Smooth muscle cell of the brain vasculature (primary cell): ENCODE data around the gene SDHA.

Experiments used
- DNase-seq: peaks from one replicate; pipeline ENCODE4 v3.0.0-alpha.2; 2012; ENCODE audit warnings: low read depth, low spot score

SDHA gene

GRCh38 chr5:185095-186070 lies 32.7 kb upstream of the SDHA start:
- no peak for DNase-seq

GRCh38 chr5:186091-187041 lies 31.8 kb upstream of the SDHA start:
- DNase-seq = no peak

DNA sequence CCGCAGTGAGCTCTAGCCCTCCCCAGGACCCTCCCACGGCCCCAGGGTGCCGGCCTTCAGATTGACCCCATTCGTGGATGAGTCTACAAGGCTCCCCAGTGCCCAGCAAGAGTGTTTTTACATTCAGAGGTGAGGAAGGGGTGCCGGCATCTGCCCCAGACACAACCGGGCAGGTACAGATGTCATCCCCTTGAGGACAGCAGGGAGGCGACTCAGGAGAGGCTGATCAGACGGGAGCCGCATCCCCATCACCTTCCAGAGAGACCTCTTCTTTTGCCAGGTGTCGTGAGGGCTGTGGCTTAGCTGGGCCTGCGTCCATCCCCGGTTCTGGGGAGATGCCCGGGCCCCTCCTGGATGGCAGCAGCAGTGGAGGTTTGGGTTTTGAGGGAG lies 31.1 kb upstream of the SDHA start:
- DNase-seq = no peak

DNA sequence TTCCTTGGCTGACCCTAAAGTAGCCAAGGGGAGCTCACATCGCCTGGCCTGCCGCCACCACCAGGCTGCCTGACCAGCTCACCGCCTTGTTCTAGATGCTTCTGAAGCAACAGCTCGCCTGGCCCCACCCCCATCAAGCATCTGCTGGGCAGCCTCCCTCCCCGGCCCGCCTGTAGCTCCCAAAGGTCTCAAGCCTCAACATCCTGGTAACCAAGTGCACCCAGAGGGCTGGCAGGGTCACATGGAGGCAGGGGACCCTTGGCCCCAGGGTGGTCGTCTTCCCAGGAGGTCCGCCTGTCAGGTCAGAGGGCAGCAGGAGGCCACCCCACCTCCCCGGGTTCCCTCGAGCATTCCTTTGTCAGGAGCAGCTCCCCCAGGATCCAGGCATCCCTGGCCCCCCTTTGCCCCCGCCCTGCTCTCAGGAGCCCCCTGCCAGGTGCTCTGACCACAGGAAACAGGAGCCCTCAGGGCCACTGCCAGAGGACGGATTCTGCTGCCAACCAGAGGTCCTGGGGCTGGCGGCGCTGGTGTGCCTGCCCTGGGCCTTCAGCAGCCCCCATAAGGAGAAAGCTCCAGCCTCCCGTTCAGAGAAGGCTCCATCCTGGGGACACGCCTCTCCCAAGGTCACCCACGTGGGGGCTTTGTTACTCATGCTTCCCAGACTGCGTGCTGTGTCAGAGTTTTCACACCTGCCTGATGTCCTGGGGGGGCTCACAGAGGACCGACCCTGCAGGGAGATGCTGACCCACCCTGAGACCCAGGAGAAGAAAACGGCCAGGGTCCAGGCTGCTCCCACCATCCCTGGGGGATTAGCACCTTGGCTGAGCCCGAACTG lies 30.3 kb upstream of the SDHA start:
- DNase-seq = no peak

DNA sequence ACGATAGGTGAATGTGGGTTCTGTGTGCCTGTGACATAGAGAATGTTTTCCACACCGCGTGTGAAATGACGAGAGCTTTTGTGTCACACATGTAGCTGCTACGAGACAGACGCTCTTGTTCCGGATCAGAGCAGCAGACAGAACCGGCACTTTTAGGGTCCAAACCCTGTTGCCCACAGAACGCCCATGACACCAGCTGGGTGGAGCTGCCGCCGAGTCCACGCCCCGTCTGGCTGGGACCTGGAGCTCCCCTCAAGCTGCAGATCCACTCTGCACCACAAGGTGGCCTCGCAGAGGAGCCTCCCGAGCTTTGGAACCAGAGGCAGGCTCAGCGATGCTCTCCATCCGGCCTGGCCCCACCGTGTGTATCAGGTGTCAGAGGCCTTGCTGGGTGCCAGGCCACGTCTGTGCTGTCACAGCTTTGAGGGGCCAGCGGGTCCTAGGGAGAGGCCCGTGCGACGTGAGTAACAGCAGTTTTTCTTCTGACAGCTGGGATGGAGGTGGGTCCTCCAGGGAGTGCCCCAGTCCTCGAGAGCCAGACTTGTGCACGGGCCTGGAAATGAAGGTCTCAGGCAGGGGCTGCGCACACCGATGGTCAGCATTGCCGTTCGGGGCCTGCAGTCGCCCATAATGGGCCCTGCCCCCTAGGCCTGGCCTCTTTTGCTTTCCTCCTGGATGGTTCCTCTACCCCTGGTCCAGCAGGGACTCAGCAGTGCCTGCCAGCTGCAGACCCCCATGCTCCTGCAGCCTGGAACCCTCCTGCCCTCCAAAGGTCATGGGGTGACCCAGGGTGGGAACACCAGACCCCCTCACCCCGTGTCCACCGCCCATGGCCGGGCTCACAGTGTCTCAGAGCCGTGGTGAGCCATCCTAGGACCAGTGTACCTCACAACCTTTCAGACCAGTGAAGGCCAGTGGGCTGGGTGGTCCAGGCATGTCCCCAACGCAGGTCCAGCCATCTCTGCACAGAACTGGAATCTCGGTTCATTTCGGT lies 29.3 kb upstream of the SDHA start:
- peak; percentile 57 for DNase-seq

GRCh38 chr5:189486-189885 lies 28.6 kb upstream of the SDHA start:
- DNase-seq = no peak

GRCh38 chr5:189976-190365 lies 28.1 kb upstream of the SDHA start:
- no peak for DNase-seq

- no peak for DNase-seq
Measured at GRCh38 chr5:190366-191035, 27.6 kb upstream of the SDHA start.

DNA sequence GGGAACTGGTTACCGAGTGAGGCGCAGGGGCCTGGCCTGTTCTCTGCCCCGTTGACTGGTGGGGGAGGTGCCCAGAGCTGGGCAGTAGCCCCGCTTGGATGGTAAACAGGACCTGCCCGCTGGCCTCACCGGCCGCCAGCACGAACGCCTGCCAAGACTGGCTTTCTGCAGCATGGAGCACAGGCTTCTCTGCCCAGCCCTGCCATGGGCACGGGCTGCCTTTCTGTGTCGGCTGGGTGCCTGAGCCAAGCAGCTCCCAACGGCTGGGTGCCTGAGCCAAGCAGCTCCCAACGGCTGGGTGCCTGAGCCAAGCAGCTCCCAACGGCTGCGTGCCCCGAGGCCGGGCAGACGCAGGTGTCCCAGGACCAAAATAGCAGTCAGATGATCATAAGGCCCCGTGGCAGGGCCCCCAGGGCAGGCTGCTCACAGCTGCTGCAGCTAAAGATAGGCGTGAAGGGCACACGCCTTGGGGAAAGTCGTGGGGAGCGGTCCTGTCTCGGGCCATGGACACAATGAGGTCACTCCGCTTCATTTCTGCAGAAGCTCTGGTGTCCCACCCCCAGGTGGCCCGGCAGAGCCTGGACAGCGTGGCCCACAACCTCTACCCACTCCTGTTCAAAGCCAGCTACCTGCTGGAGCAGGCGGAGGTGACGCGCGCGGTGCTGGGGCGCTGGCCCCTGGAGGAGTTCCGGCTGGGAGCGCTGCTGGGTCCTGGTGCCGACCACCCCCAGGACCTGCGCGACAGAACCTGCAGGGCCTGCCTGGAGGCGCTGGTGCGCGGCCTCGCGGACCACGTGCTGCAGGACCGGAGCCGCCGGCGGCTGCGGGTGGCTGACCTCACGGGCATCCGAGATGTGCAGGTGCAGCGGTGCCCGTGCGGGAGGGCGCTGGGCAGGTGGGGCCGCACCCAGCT lies 26.8 kb upstream of the SDHA start, which contains the start of gene LRRC14B:
Gene LRRC14B (plus strand): TSS at position 460 of the 913 bp plus-strand sequence. CDS start 44 bp downstream, at position 504.
- DNase-seq = no peak

GRCh38 chr5:191949-192690 lies 26.0 kb upstream of the SDHA start:
- DNase-seq = no peak

- DNase-seq = no peak
Measured at GRCh38 chr5:192691-192969, 25.5 kb upstream of the SDHA start.

DNA sequence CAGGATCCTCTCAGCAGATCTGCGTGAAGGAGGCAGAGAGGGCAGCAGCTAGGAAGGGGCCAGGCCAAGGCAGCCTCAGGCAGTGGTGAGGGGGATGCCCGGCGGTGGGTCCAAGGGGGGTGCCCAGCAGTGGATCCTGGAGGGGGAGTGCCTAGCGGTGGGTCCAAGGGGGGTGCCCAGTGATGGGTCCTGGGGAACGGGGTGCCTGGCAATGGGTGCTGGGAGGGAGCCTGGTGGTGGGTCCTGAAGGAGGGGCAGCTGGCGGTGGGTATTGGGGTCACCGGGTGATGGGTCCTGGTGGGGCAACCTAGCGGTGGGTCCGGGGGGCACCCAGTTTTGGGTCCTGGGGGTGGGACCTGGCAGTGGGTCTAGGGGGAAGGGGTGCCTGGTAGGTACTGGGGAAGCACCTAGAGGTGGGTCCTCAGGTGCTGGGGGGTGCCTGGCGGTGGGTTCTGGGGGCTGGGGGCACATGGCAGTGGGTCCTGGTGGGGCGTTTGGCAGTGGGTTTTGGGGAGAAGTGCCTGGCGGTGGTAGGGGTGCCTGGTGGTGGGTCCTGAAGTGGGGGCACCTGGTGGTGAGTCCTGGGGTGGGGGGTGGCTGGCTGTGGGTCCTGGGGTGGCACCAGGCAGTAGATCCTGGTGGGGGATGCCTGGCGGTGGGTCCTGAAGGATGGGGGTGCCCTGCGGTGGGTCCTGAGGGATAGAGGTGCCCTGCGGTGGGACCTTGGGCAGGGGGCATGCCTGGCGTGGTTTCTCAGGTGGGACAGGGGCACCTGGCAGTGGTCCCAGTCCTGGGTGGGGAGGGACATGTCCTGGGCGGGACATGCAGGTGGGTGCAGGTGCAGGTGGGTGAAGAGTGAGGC lies 24.9 kb upstream of the SDHA start:
- no peak for DNase-seq

- DNase-seq = no peak
Measured at GRCh38 chr5:194102-194501, 24.0 kb upstream of the SDHA start.

- no peak for DNase-seq
Measured at GRCh38 chr5:194603-195209, 23.4 kb upstream of the SDHA start.

DNA sequence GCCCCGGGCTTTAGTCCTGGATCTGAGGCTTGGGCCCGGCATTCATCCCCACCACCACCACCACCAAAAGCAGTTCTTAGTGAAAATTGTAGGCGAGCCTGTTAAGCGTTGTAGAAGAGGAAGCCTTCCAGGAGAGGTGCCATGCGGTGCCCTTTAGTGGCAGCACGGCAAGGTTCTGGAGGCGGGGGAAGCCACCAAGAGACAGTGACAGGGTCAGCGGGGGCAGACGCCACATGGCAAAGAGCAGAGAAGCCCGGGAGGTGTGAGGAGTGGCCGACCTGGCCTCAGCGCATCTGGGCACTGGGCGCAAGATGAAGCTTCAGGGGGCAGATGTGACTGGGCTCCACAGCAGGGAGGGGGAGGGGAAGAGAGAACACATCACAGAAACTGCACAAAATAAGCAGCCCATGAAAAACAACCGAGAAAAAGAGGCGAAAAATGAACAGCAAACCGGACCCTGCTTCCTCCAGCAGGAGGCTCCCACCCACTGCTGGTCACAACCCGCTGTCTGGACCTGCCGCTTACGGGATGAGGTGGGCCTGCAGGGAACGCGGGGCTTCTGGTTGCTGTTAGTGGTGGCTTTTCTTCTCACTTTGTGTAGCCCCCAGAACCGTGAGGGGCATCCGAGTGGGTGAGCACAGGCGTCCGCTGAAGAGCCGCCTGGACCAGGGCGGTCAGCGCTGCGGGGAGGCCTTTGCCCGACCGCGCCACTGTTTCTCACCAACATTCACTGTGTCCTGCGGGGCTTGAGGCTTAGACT lies 22.5 kb upstream of the SDHA start:
- no peak for DNase-seq

- DNase-seq = no peak
Measured at GRCh38 chr5:196350-196749, 21.8 kb upstream of the SDHA start.
